Fibroblast of lung (primary cell): ENCODE measurements around the gene MPZL3. TPM values are rescaled to one million over a fixed set of nuclear protein-coding genes. Genes with fewer than 3 reads are reported as not detected.

Source experiments
- DNase-seq, 2 donors: peaks; one replicate each; pipeline versions ENCODE4 v3.0.0 to v3.0.0-alpha.2; 2010; ENCODE audit warnings: low read depth in 2 of 2
- H2AFZ ChIP-seq: 2 replicates; pipeline ENCODE4 v1.5.1; 2012; ENCODE audit warnings: low read length, control low read depth, inconsistent platforms
- H3K27ac ChIP-seq: 2 replicates; pipeline ENCODE4 v1.5.1; 2011; ENCODE audit warnings: low read length, control low read depth; ENCODE audit not compliant: insufficient read depth
- H3K27me3 ChIP-seq: 2 replicates; pipeline ENCODE4 v1.5.1; 2011; ENCODE audit warnings: mild to moderate bottlenecking, low read length; ENCODE audit not compliant: control insufficient read depth, insufficient read depth
- H3K36me3 ChIP-seq: 2 replicates; pipeline ENCODE4 v1.5.1; 2011; ENCODE audit warnings: low read length; ENCODE audit not compliant: control insufficient read depth, insufficient read depth
- H3K4me1 ChIP-seq: 2 replicates; pipeline ENCODE4 v1.5.1; 2011; ENCODE audit warnings: low read length; ENCODE audit not compliant: control insufficient read depth, insufficient read depth; ENCODE audit errors: extremely low read depth
- H3K4me2 ChIP-seq: 2 replicates; pipeline ENCODE4 v1.5.1; 2011; ENCODE audit warnings: low read length, control low read depth; ENCODE audit not compliant: insufficient read depth; ENCODE audit errors: extremely low read depth
- H3K4me3 ChIP-seq, 4 experiments: fragments of 200-600 bp in 1 of 4; sonication (generic) in 1 of 4; replicated peaks in 1 of 4; 2 replicates each; pipeline ENCODE4 v1.5.1; 2011 to 2016; ENCODE audit warnings: low read length in 4 of 4, low read depth in 3 of 4, mild to moderate bottlenecking in 3 of 4, control low read depth in 2 of 4, inconsistent platforms in 1 of 4, mixed read lengths in 1 of 4; ENCODE audit not compliant: insufficient read depth in 1 of 4; ENCODE audit errors: control extremely low read depth in 1 of 4
- H3K79me2 ChIP-seq: 2 replicates; pipeline ENCODE4 v1.5.1; 2012; ENCODE audit warnings: mild to moderate bottlenecking, low read length, inconsistent platforms; ENCODE audit not compliant: control insufficient read depth, insufficient read depth
- H3K9ac ChIP-seq: 2 replicates; pipeline ENCODE4 v1.5.1; 2011; ENCODE audit warnings: mild to moderate bottlenecking, low read length, control low read depth; ENCODE audit not compliant: insufficient read depth
- H3K9me3 ChIP-seq: 2 replicates; pipeline ENCODE4 v1.5.1; 2012; ENCODE audit warnings: low read depth, low read length; ENCODE audit not compliant: control insufficient read depth, insufficient read depth
- H4K20me1 ChIP-seq: 2 replicates; pipeline ENCODE4 v1.5.1; 2011; ENCODE audit warnings: low read length; ENCODE audit not compliant: control insufficient read depth, insufficient read depth; ENCODE audit errors: extremely low read depth
- EZH2 ChIP-seq: IDR thresholded peaks from 2 replicates; pipeline ENCODE4 v1.5.1; 2012; ENCODE audit warnings: low read length, control low read depth, mild to moderate bottlenecking; ENCODE audit errors: missing control alignments
- polyA plus RNA-seq, 2 donors: library from polyadenylated mRNA; depleted of rRNA in 1 of 2; stranded (reverse) in 1 of 2; unstranded in 1 of 2; fragments of >200 nt; gene quantifications; 2 replicates each; pipeline ENCODE4 v1.2.1, GENCODE V29; 2011 to 2012; ENCODE audit warnings: missing spikeins in 1 of 2
- total RNA-seq: library from RNA; depleted of rRNA; stranded (reverse); fragments of >200 nt; gene quantifications from 2 replicates; pipeline ENCODE4 v1.2.1, GENCODE V29; 2014
- TF ChIP-seq, protein P1 (sequence below), 2 donors: IDR thresholded peaks in 1 of 2; conservative IDR thresholded peaks in 1 of 2; 1 replicate in 1 of 2; 2 replicates in 1 of 2; pipeline ENCODE4 v1.5.1; 2011 to 2012; ENCODE audit warnings: low read length in 2 of 2, control low read depth in 1 of 2, inconsistent platforms in 1 of 2, low read depth in 1 of 2, mild to moderate bottlenecking in 1 of 2

MPZL3 gene
- total and polyA plus RNA-seq, 2 donors (not counting 1 experiment from before 2014, with no cell fraction given): 0.33 to 0.44 TPM

DNA sequence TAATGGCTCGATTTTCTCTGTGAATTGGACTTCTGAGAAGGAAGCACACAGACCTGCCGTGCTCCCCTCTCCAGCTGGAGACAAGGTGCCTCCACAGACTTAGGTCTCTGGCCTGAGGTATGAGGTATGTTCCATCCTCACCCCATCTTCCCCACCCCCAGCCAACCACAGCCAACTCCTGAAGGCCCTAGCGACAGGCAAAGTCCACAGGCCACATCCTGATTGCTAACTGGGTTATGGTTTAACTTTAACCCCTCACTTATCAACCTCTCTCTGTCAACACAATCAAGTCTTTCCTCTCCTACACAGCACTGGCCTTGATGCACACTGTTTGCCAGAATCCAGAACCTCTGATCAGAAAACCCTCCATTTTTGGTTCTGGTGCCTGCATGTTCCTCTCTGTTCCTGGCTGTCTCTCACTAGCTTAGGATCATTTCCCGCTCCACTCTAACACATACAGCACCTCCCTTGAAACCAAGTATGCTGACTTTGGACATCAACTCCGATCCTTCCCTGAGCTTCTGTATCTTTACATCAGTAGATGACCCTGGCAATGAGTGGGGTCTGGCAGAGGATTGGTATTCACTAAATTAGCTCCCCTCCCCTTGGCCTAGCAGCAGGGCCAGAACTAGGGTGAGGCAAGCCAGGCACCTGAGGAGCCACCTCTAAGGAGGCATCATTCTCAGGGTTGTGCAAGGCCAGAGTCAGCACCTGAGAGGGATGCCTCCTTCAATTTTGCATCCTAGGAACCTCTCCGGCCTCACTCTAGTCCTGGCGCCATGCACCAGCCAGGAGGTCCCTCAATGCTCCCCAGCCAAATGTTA is 49.4 kb downstream of the MPZL3 start:
- Histone ChIP-seq H3K9me3 (no peaks in the 10 kb centered on the region), H3K27me3 (peaks cover 3% of the 10 kb centered on the region), H4K20me1 (no peaks in the 10 kb centered on the region), H3K27ac (no peak overlapping the region), H3K9ac (no peak overlapping the region), H3K79me2 (no peaks in the 10 kb centered on the region), H3K36me3 (no peaks in the 10 kb centered on the region), H3K4me3 (no peak overlapping the region), H3K4me1 (no peaks in the 10 kb centered on the region), H3K4me2 (no peak overlapping the region), H2AFZ (no peak overlapping the region)
- no peak for TF ChIP-seq EZH2
- TF ChIP-seq, protein P1, sequence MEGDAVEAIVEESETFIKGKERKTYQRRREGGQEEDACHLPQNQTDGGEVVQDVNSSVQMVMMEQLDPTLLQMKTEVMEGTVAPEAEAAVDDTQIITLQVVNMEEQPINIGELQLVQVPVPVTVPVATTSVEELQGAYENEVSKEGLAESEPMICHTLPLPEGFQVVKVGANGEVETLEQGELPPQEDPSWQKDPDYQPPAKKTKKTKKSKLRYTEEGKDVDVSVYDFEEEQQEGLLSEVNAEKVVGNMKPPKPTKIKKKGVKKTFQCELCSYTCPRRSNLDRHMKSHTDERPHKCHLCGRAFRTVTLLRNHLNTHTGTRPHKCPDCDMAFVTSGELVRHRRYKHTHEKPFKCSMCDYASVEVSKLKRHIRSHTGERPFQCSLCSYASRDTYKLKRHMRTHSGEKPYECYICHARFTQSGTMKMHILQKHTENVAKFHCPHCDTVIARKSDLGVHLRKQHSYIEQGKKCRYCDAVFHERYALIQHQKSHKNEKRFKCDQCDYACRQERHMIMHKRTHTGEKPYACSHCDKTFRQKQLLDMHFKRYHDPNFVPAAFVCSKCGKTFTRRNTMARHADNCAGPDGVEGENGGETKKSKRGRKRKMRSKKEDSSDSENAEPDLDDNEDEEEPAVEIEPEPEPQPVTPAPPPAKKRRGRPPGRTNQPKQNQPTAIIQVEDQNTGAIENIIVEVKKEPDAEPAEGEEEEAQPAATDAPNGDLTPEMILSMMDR (conservative IDR thresholded peaks at IDR 0.05 in 1 of 2, IDR thresholded peaks at IDR 0.05 in 1 of 2; ENCODE audit: low read depth in 1 of 2, low read length in 2 of 2): no peak
- DNase-seq: no peak

- Histone ChIP-seq H3K4me3 (no peak overlapping the region), H2AFZ (no peak overlapping the region), H3K27me3 (peaks cover 3% of the 10 kb centered on the region), H3K79me2 (no peaks in the 10 kb centered on the region), H3K4me1 (no peaks in the 10 kb centered on the region), H3K36me3 (no peaks in the 10 kb centered on the region), H4K20me1 (no peaks in the 10 kb centered on the region), H3K9me3 (no peaks in the 10 kb centered on the region), H3K9ac (no peak overlapping the region), H3K4me2 (no peak overlapping the region), H3K27ac (no peak overlapping the region)
- DNase-seq: no peak
- TF ChIP-seq EZH2: no peak
- TF ChIP-seq, protein P1 (conservative IDR thresholded peaks at IDR 0.05 in 1 of 2, IDR thresholded peaks at IDR 0.05 in 1 of 2; ENCODE audit: low read depth in 1 of 2, low read length in 2 of 2): no peak
Observed at GRCh38 chr11:118201966-118202365, 50.2 kb downstream of the MPZL3 start.

GRCh38 chr11:118200901-118201680 is 51.1 kb downstream of the MPZL3 start:
- no peak overlapping the region for H2AFZ ChIP-seq
- H3K79me2 ChIP-seq: no peaks in the 10 kb centered on the region
- DNase-seq: no peak
- H3K4me3 ChIP-seq: no peak overlapping the region
- H3K27ac ChIP-seq: no peak overlapping the region
- TF ChIP-seq EZH2: no peak
- TF ChIP-seq, protein P1 (conservative IDR thresholded peaks at IDR 0.05 in 1 of 2, IDR thresholded peaks at IDR 0.05 in 1 of 2; ENCODE audit: low read depth in 1 of 2, low read length in 2 of 2): no peak
- H3K9me3 ChIP-seq: no peaks in the 10 kb centered on the region
- no peaks in the 10 kb centered on the region for H3K36me3 ChIP-seq
- H3K4me1 ChIP-seq: no peaks in the 10 kb centered on the region
- peaks cover 3% of the 10 kb centered on the region for H3K27me3 ChIP-seq
- H4K20me1 ChIP-seq: no peaks in the 10 kb centered on the region
- no peak overlapping the region for H3K4me2 ChIP-seq
- no peak overlapping the region for H3K9ac ChIP-seq
